ENCODE results near the gene TRIB2.
"Not testable (repeated sequence)": the region's sequence is repeated elsewhere in the genome, so short reads cannot be mapped to it uniquely, and the experiment has no call there.

TRIB2 gene

GRCh38 chr2:12716282-12717190, at the start of gene TRIB2:
TRIB2 (plus strand) TSS chr2:12716936; CDS start chr2:12718308, 1,372 bp downstream.
- DNase-seq (ENCODE audit: extremely low spot score, insufficient read length, low read depth) (peak; percentile 70), FAIRE-seq (no peak)

- FAIRE-seq (no peak), DNase-seq (ENCODE audit: extremely low spot score, insufficient read length, low read depth) (no peak)
These were observed 47.7 kb upstream of the TRIB2 start for GRCh38 chr2:12669036-12669435.

GRCh38 chr2:12672711-12673315, 43.9 kb upstream of the TRIB2 start:
- no peak for FAIRE-seq
- DNase-seq (ENCODE audit: extremely low spot score, insufficient read length, low read depth) = no peak

- no peak for DNase-seq (ENCODE audit: extremely low spot score, insufficient read length, low read depth)
- FAIRE-seq = no peak
These were observed 42.0 kb upstream of the TRIB2 start for GRCh38 chr2:12674644-12675328.

GRCh38 chr2:12675352-12675795, 41.4 kb upstream of the TRIB2 start:
- DNase-seq (ENCODE audit: extremely low spot score, insufficient read length, low read depth) = no peak
- FAIRE-seq = no peak

GRCh38 chr2:12675801-12676200, 40.9 kb upstream of the TRIB2 start:
- DNase-seq (ENCODE audit: extremely low spot score, insufficient read length, low read depth) (no peak), FAIRE-seq (no peak)

- FAIRE-seq (no peak), DNase-seq (ENCODE audit: extremely low spot score, insufficient read length, low read depth) (no peak)
These were observed 40.0 kb upstream of the TRIB2 start for GRCh38 chr2:12676771-12677170.

- FAIRE-seq (no peak), DNase-seq (ENCODE audit: extremely low spot score, insufficient read length, low read depth) (no peak)
These were observed 38.5 kb upstream of the TRIB2 start for GRCh38 chr2:12678186-12678585.

- no peak for DNase-seq (ENCODE audit: extremely low spot score, insufficient read length, low read depth)
These were observed 37.1 kb upstream of the TRIB2 start for GRCh38 chr2:12679550-12680072.

GRCh38 chr2:12680115-12680514, 36.6 kb upstream of the TRIB2 start:
- not testable (repeated sequence) for DNase-seq (ENCODE audit: extremely low spot score, insufficient read length, low read depth); FAIRE-seq

More at GRCh38 chr2:12679550-12680072, 37.1 kb upstream of the TRIB2 start:
- no peak for FAIRE-seq

GRCh38 chr2:12682017-12682416, 34.7 kb upstream of the TRIB2 start:
- no peak for DNase-seq (ENCODE audit: extremely low spot score, insufficient read length, low read depth)
- FAIRE-seq = no peak

- FAIRE-seq = no peak
These were observed 33.2 kb upstream of the TRIB2 start for GRCh38 chr2:12683457-12684100.

GRCh38 chr2:12684471-12684936, 32.2 kb upstream of the TRIB2 start:
- FAIRE-seq = no peak
- DNase-seq (ENCODE audit: extremely low spot score, insufficient read length, low read depth) = no peak

More at GRCh38 chr2:12683457-12684100, 33.2 kb upstream of the TRIB2 start:
- DNase-seq (ENCODE audit: extremely low spot score, insufficient read length, low read depth) = no peak

GRCh38 chr2:12685145-12685544, 31.6 kb upstream of the TRIB2 start:
- no peak for DNase-seq (ENCODE audit: extremely low spot score, insufficient read length, low read depth)
- FAIRE-seq = no peak

GRCh38 chr2:12685956-12686355, 30.8 kb upstream of the TRIB2 start:
- FAIRE-seq = no peak
- DNase-seq (ENCODE audit: extremely low spot score, insufficient read length, low read depth) = no peak

GRCh38 chr2:12686708-12687283, 29.9 kb upstream of the TRIB2 start:
- FAIRE-seq = no peak

GRCh38 chr2:12688091-12688490, 28.6 kb upstream of the TRIB2 start:
- DNase-seq (ENCODE audit: extremely low spot score, insufficient read length, low read depth) (no peak), FAIRE-seq (no peak)

More at GRCh38 chr2:12686708-12687283, 29.9 kb upstream of the TRIB2 start:
- no peak for DNase-seq (ENCODE audit: extremely low spot score, insufficient read length, low read depth)

GRCh38 chr2:12688893-12689292, 27.8 kb upstream of the TRIB2 start:
- FAIRE-seq (no peak), DNase-seq (ENCODE audit: extremely low spot score, insufficient read length, low read depth) (no peak)

- DNase-seq (ENCODE audit: extremely low spot score, insufficient read length, low read depth) (no peak), FAIRE-seq (no peak)
These were observed 23.2 kb upstream of the TRIB2 start for GRCh38 chr2:12693509-12693908.
